HEK293T (cell line): ENCODE data around the gene PLPPR1.
"Not testable (repeated sequence)": the region's sequence is repeated elsewhere in the genome, so short reads cannot be mapped to it uniquely, and the experiment has no call there.

Experiments
- CTCF ChIA-PET: fragments of 350-600 bp; formaldehyde crosslinking; extraction: SDS; loops from one replicate; lab custom pipeline; 2021; ENCODE audit warnings: antibody characterized with exemption, inconsistent platforms; lab: Yijun Ruan, JAX
- POLR2A ChIA-PET: fragments of 350-600 bp; formaldehyde crosslinking; extraction: SDS; loops from one replicate; lab custom pipeline; 2020; ENCODE audit warnings: antibody characterized with exemption, inconsistent platforms; lab: Yijun Ruan, JAX
- DNase-seq: peaks from one replicate; pipeline ENCODE4 v3.0.0; 2012; ENCODE audit warnings: mixed read lengths; ENCODE audit errors: extremely low spot score
- ARNT ChIP-seq: fragments of 450-650 bp; IDR thresholded peaks from 2 replicates; pipeline ENCODE4 v1.6.1; 2017; ENCODE audit warnings: mild to moderate bottlenecking
- BHLHE40 ChIP-seq: fragments of 450-650 bp; IDR thresholded peaks from 2 replicates; pipeline ENCODE4 v1.6.1; 2016; ENCODE audit warnings: mild to moderate bottlenecking, moderate library complexity, borderline replicate concordance
- CTBP1 ChIP-seq: fragments of 450-650 bp; IDR thresholded peaks from 2 replicates; pipeline ENCODE4 v1.6.1; 2016; ENCODE audit warnings: borderline replicate concordance
- ELF4 ChIP-seq: fragments of 450-650 bp; IDR thresholded peaks from 2 replicates; pipeline ENCODE4 v1.6.1; 2017; ENCODE audit warnings: antibody characterized with exemption
- FOXA1 ChIP-seq: fragments of 450-650 bp; IDR thresholded peaks from 2 replicates; pipeline ENCODE4 v1.6.1; 2016; ENCODE audit warnings: mild to moderate bottlenecking
- FOXK2 ChIP-seq: fragments of 450-650 bp; IDR thresholded peaks from 2 replicates; pipeline ENCODE4 v1.6.1; 2016; ENCODE audit warnings: mild to moderate bottlenecking
- FOXM1 ChIP-seq: fragments of 450-650 bp; IDR thresholded peaks from 2 replicates; pipeline ENCODE4 v1.6.1; 2017; ENCODE audit warnings: mild to moderate bottlenecking, borderline replicate concordance
- HDGF ChIP-seq: fragments of 450-650 bp; IDR thresholded peaks from 2 replicates; pipeline ENCODE4 v1.6.1; 2017; ENCODE audit warnings: antibody characterized with exemption, borderline replicate concordance
- L3MBTL2 ChIP-seq: fragments of 450-650 bp; conservative IDR thresholded peaks from 2 replicates; pipeline ENCODE4 v1.6.1; 2016; ENCODE audit warnings: mild to moderate bottlenecking
- LEF1 ChIP-seq: fragments of 450-650 bp; IDR thresholded peaks from 2 replicates; pipeline ENCODE4 v1.6.1; 2017; ENCODE audit warnings: mild to moderate bottlenecking, borderline replicate concordance
- NFRKB ChIP-seq: fragments of 450-650 bp; IDR thresholded peaks from 2 replicates; pipeline ENCODE4 v1.6.1; 2016; ENCODE audit warnings: mild to moderate bottlenecking, moderate library complexity
- SP1 ChIP-seq: fragments of 450-650 bp; IDR thresholded peaks from 2 replicates; pipeline ENCODE4 v1.6.1; 2017
- SUZ12 ChIP-seq: fragments of 450-650 bp; IDR thresholded peaks from 2 replicates; pipeline ENCODE4 v1.6.1; 2016; ENCODE audit warnings: mild to moderate bottlenecking
- TARDBP ChIP-seq: fragments of 450-650 bp; IDR thresholded peaks from 2 replicates; pipeline ENCODE4 v1.6.1; 2016
- ZNF384 ChIP-seq: fragments of 450-650 bp; IDR thresholded peaks from 2 replicates; pipeline ENCODE4 v1.6.1; 2016
- TF ChIP-seq, protein P1 (sequence below): fragments of 450-650 bp; IDR thresholded peaks from 2 replicates; pipeline ENCODE4 v1.6.1; 2016

Gene PLPPR1

DNA sequence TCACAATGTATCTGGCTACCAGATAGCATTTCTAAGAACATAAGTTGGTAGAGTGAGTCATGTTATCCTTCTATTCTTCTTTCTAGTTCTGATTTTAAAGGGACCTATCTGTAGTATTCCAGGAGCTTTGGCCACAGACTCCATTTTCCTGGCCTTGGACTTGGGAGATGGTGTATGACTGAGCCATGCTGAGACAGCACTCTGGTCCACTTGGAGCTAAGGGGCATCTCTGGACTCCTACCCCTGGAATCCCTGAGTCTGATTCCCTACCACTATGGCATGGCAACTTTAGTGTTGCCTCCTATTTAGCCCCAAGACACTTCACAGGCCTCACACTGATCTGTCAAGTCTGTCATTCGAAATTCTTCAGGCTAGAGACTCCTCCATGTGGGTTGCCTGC lies 297.5 kb downstream of the PLPPR1 start:
- CTCF ChIA-PET: no interaction called here
- no peak for TF ChIP-seq LEF1
- TF ChIP-seq HDGF: no peak
- no peak for TF ChIP-seq ARNT
- TF ChIP-seq, protein P1, sequence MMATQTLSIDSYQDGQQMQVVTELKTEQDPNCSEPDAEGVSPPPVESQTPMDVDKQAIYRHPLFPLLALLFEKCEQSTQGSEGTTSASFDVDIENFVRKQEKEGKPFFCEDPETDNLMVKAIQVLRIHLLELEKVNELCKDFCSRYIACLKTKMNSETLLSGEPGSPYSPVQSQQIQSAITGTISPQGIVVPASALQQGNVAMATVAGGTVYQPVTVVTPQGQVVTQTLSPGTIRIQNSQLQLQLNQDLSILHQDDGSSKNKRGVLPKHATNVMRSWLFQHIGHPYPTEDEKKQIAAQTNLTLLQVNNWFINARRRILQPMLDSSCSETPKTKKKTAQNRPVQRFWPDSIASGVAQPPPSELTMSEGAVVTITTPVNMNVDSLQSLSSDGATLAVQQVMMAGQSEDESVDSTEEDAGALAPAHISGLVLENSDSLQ: no peak
- no peak for TF ChIP-seq BHLHE40
- no peak for TF ChIP-seq CTBP1
- no peak for TF ChIP-seq SUZ12
- POLR2A ChIA-PET: no interaction called here

DNA sequence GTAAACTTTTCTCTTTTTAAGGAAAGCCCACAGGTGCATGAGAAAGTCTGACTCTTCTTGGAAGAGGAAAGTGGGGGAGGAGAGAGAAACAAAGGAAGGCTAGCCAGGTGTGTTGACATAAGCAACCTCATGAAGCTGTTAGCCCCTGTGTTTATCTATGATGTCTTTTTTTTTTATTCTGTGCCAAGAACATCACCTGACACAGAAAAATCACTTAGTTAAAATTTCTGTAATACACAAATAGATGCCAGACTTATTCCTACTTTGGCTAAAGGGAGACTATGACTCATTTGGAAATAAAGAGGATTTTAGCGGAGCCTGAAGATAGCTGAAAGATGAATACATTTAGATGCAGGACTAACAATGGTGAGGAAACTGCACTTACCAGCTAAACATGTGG lies 298.0 kb downstream of the PLPPR1 start:
- ChIA-PET POLR2A (no interaction called here), CTCF (interaction anchor here (0.7 kb wide), 1 partner anchor 207 kb away, joined by 3 read pairs; no protein-coding TSS in a partner anchor)
- DNase-seq: no peak
- TF ChIP-seq FOXA1: no peak
- TF ChIP-seq LEF1: no peak
- TF ChIP-seq L3MBTL2: no peak
- TF ChIP-seq HDGF: no peak
- TF ChIP-seq ARNT: no peak
- TF ChIP-seq ELF4: no peak
- TF ChIP-seq NFRKB: no peak
- TF ChIP-seq ZNF384: no peak
- no peak for TF ChIP-seq CTBP1
- TF ChIP-seq BHLHE40: no peak
- no peak for TF ChIP-seq SUZ12
- TF ChIP-seq FOXK2: no peak
- TF ChIP-seq SP1: no peak
- TF ChIP-seq FOXM1: no peak
- TF ChIP-seq TARDBP: no peak
- TF ChIP-seq, protein P1: no peak

More for the DNA sequence above, 297.5 kb downstream of the PLPPR1 start:
- DNase-seq: no peak

DNA sequence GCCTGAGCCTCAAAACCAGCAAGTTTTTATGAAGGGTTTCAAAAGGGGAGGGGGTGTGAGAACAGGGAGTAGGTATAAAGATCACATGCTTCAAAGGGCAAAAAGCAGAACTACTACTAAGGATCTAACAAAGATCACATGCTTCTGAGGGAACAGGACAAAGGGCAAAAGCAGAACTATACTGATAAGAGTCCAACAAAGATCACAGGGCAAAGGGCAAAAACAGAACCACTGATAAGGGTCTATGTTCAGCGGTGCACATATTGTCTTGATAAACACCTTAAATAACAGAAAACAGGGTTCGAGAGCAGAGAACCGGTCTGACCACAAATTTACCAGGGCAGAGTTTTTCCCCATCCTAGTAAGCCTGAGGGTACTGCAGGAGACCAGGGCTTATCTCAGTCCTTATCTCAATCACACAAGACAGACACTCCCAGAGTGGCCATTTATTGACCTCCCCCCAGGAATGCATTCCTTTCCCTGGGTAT lies 298.9 kb downstream of the PLPPR1 start:
- DNase-seq, CTCF ChIA-PET, POLR2A ChIA-PET: not testable (repeated sequence)

DNA sequence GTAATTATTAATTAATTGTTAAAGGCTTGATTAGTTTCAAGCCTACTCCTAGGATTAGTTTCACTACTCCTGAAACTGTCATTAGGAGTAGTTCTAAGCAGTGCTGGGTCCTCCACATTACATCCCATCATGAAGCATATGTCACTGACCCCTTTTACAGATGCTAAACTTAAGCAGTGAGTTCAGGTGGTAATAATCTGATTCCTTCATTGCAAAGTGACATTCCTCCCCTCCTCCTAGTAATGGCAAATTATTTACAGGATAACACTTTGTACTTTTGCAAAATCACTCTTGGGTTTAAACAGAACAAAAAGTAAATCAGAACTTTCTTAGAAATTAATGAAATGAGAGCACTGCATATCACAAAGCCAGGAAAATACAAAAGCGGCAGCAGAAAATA lies 303.8 kb downstream of the PLPPR1 start:
- no peak for TF ChIP-seq HDGF
- no peak for TF ChIP-seq ARNT
- TF ChIP-seq NFRKB: no peak
- no peak for TF ChIP-seq ZNF384
- ChIA-PET CTCF (no interaction called here), POLR2A (no interaction called here)
- no peak for DNase-seq

DNA sequence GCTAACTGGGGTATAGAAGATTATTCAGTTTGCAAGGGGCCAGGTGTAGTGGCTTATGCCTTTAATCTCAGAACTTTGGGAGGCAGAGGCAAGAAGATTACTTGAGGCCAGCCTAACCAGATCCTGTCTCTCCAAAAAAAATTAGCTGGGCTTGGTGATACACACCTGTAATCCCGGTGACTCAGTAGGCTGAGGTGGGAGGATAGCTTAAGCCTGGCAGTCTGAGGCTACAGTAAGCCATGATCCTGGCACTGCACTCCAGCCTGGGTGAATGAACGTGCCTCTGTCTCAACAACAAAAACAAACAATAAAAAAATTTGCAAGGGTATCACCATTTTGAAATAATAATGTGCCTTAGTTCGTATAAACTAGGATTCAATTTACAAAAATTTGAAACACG lies 305.0 kb downstream of the PLPPR1 start:
- ChIA-PET CTCF (no interaction called here), POLR2A (no interaction called here)
- DNase-seq: no peak

DNA sequence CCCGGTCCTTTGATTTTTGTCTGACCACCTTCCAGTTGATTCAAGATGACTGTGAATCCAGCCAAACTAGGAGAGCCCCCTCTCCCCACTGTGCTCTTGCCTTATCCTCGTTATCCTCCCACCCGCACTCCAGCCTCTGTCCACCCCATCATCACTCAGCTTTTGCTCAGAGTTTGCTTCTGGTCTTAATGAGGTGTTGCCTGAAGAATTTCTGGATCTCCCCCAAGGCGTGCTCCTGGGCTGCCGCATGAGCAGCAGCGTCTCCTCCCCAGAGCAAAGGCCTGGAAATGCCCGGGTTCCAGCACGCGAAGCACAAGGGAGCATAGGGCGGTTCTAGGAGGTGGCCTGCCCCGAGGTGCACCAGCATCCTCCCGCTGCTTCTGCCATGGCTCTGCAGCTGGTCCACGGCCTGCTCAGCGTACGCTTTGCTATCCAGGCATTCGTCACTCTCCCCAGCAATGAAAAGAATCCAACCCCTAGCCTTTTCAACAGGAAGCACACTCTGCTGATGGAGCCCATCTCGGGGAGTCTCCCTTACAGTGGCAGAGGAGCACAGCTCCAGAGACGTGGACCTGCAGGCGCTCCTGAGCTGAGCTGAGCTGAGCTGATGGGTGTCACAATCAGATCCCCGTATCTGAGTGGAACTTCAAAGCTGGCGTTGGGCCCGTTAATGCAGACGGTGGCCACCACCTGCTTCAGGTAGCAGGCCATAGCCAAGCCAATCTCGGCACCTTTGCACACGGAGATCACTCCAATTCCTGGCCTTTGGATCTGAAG lies 305.6 kb downstream of the PLPPR1 start:
- CTCF ChIA-PET: no interaction called here
- TF ChIP-seq L3MBTL2: no peak
- no peak for TF ChIP-seq NFRKB
- TF ChIP-seq TARDBP: no peak
- no peak for TF ChIP-seq SUZ12
- TF ChIP-seq FOXK2: no peak
- TF ChIP-seq ZNF384: no peak
- no peak for TF ChIP-seq SP1
- no peak for TF ChIP-seq FOXM1
- TF ChIP-seq, protein P1: no peak
- no peak for TF ChIP-seq ARNT
- no peak for TF ChIP-seq CTBP1
- no peak for TF ChIP-seq ELF4
- TF ChIP-seq FOXA1: no peak
- no peak for TF ChIP-seq BHLHE40
- DNase-seq: no peak
- POLR2A ChIA-PET: no interaction called here

More for the DNA sequence above, 305.0 kb downstream of the PLPPR1 start:
- no peak for TF ChIP-seq HDGF
- TF ChIP-seq LEF1: no peak
- TF ChIP-seq, protein P1: no peak
- TF ChIP-seq ELF4: no peak
- TF ChIP-seq SP1: no peak
- no peak for TF ChIP-seq BHLHE40
- no peak for TF ChIP-seq TARDBP
- no peak for TF ChIP-seq FOXM1
- no peak for TF ChIP-seq FOXK2
- no peak for TF ChIP-seq ZNF384
